HepG2 (cell line): Measurements from ENCODE around the gene ZNF217. TPM values are rescaled to one million over a fixed set of nuclear protein-coding genes. Genes with fewer than 3 reads are reported as not detected.

Source experiments
- ARID4A ChIP-seq: sonication (generic); formaldehyde crosslinking; IDR thresholded peaks from 2 replicates; pipeline ENCODE4 v1.5.0; 2020; ENCODE audit warnings: mild to moderate bottlenecking, missing genetic modification reagents, borderline replicate concordance
- ATF4 ChIP-seq, 2 experiments: fragments of 450-650 bp in 1 of 2; sonication (generic) in 1 of 2; formaldehyde crosslinking; IDR thresholded peaks; 2 replicates each; pipeline versions ENCODE4 v1.5.0 to v1.8.0; 2020 to 2022; ENCODE audit warnings: mild to moderate bottlenecking in 1 of 2, missing genetic modification reagents in 1 of 2
- KDM1A ChIP-seq: IDR thresholded peaks from 2 replicates; pipeline ENCODE4 v1.6.1; 2016; ENCODE audit warnings: missing compliant biosample characterization
- LCORL ChIP-seq, 2 experiments: fragments of 450-650 bp in 1 of 2; sonication (generic) in 1 of 2; formaldehyde crosslinking in 1 of 2; IDR thresholded peaks; 2 replicates each; pipeline versions ENCODE4 v1.5.0 to v1.6.1; 2017 to 2020; ENCODE audit warnings: antibody characterized with exemption in 1 of 2, missing genetic modification reagents in 1 of 2
- TCF7L2 ChIP-seq: IDR thresholded peaks from 2 replicates; pipeline ENCODE4 v1.6.1; 2011; ENCODE audit warnings: mild to moderate bottlenecking, low read depth, low read length, moderate library complexity
- TIGD3 ChIP-seq: sonication (generic); formaldehyde crosslinking; IDR thresholded peaks from 2 replicates; pipeline ENCODE4 v1.5.1; 2020; ENCODE audit warnings: mild to moderate bottlenecking, missing genetic modification reagents, borderline replicate concordance
- TRAFD1 ChIP-seq: sonication (generic); formaldehyde crosslinking; IDR thresholded peaks from 2 replicates; pipeline ENCODE4 v1.5.1; 2020; ENCODE audit warnings: missing genetic modification reagents, mild to moderate bottlenecking, borderline replicate concordance
- ZNF232 ChIP-seq: sonication (generic); formaldehyde crosslinking; IDR thresholded peaks from 2 replicates; pipeline ENCODE4 v1.4.0; 2020; ENCODE audit warnings: missing genetic modification reagents, borderline replicate concordance
- ZNF281 ChIP-seq: sonication (generic); formaldehyde crosslinking; IDR thresholded peaks from 2 replicates; pipeline ENCODE4 v1.4.0; 2020; ENCODE audit warnings: missing genetic modification reagents, borderline replicate concordance
- ZNF350 ChIP-seq: sonication (generic); formaldehyde crosslinking; IDR thresholded peaks from 2 replicates; pipeline ENCODE4 v1.4.0; 2020; ENCODE audit warnings: mild to moderate bottlenecking, low read depth, missing genetic modification reagents, borderline replicate concordance
- ZNF597 ChIP-seq: sonication (generic); formaldehyde crosslinking; IDR thresholded peaks from 2 replicates; pipeline ENCODE4 v1.5.0; 2020; ENCODE audit warnings: missing genetic modification reagents
- polyA plus RNA-seq, 8 experiments: library from polyadenylated mRNA; depleted of rRNA in 3 of 8; stranded (reverse) in 7 of 8; unstranded in 1 of 8; fragments of >200 nt; fragmentation: Illumina TruSeq in 4 of 8; extraction: Trizol in 4 of 8; gene quantifications; 2 replicates each; pipeline versions ENCODE4 v1.2.1 to v1.2.3, GENCODE V29; 2011 to 2016; ENCODE audit warnings: low read depth in 4 of 8, missing spikeins in 1 of 8, mixed read lengths in 1 of 8; ENCODE audit not compliant: insufficient read depth in 1 of 8
- total RNA-seq, 5 experiments: library from RNA; depleted of rRNA; stranded (reverse); fragments of >200 nt; fragmentation: Illumina TruSeq; extraction: Trizol; gene quantifications; 2 replicates each; pipeline ENCODE4 v1.2.3, GENCODE V29; 2016; ENCODE audit warnings: low read depth in 1 of 5

ZNF217 gene
- total and polyA plus RNA-seq, 2 of the 13 experiments (the other 11 are each of a cell fraction or from before 2014, with no cell fraction given), result 22.3 to 29.8 TPM

GRCh38 chr20:53642196-53643030, 48.8 kb upstream of the ZNF217 start (continued):
- TF ChIP-seq ARID4A (CRISPR knock-in tag) (peak; percentile 74; the same call in 1 of the 2 replicates), TIGD3 (CRISPR knock-in tag) (no peak), ZNF597 (no peak), ZNF281 (CRISPR knock-in tag) (peak; percentile 95), KDM1A (CRISPR knock-in tag) (peak; percentile 89), ZNF232 (CRISPR knock-in tag) (peak; percentile 51; the same call in 1 of the 2 replicates), ZNF350 (peak; percentile 69; the same call in 1 of the 2 replicates), TCF7L2 (0 out of 2 replicates have a peak, but pooled peaks have one; percentile 10), LCORL (IDR thresholded peaks at IDR 0.05) (peak; percentile 82; the same call in 1 of the 2 replicates), LCORL (CRISPR knock-in tag; IDR thresholded peaks at IDR 0.05) (peak; percentile 94), ATF4 (CRISPR knock-in tag; IDR thresholded peaks at IDR 0.05) (peak in 1 of 2 experiments; percentile 65; a peak in 1 of 4 replicates), TRAFD1 (CRISPR knock-in tag) (no peak)
